Measurements from ENCODE around the gene CHD6.

CHD6 gene

DNA sequence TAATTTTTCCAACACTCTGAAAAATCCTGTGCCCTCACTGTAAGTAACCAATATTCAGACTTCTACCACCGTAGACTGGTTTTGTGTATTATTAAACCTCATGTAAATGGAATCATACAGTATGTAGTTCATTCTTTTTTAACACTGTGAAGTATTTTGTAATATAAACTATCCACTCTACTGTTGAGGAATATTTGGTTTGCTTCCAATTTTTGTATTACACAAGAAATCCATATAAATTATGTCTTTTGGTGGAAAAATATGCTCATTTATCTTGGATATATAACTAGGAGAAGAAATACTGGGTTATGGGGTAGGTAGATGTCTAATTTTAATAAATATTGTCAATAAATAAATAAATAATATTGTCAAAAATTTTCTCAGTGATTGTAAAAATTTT is 116.8 kb downstream of the CHD6 start:
- DNase-seq: no peak

- DNase-seq: no peak
Observed at GRCh38 chr20:41499961-41500725, 118.0 kb downstream of the CHD6 start.

DNA sequence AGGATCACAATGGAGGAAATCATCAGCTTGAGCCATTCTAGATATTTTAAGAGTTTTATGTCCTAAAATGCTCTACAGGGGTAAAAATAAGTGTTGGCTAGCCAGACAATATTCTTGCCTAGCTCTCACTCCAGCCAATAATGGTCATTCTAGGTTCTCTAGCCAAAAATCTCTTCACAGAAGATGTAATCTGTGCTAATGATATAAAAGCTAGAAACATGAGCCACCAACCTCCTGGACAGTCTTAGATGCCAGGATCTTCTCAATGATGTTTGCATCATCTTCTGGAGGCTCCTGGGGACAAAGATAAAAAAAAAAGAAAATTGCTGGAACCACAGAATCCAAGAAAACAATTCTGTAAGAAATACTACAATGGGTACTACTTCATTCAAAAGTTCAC is 119.1 kb downstream of the CHD6 start:
- DNase-seq: no peak

- no peak for DNase-seq
Observed at GRCh38 chr20:41497186-41497895, 120.8 kb downstream of the CHD6 start.

GRCh38 chr20:41494451-41494850 is 123.7 kb downstream of the CHD6 start:
- DNase-seq: no peak

DNA sequence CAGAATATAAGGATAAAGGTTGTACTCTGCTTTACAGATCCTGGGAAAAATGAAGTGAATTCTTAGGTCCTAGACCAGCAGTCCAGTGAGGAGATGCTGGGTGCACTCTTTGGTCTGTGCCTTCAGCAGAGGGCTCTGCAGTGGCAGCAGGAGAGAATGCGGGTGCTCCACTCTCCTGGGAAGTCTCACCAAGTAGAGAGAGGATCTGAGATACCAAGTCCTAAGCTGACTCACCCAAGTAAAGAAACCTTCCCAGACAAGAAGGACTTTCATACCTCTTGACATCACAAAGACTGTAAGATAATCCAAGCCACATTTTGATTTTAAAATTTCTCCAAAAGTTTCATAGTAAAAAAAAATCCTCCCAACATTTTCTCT is 134.6 kb downstream of the CHD6 start:
- no peak for DNase-seq

- no peak for DNase-seq
Observed at GRCh38 chr20:41482647-41483552, 135.3 kb downstream of the CHD6 start.

- DNase-seq: no peak
Observed at GRCh38 chr20:41480054-41480770, 138.0 kb downstream of the CHD6 start.

GRCh38 chr20:41479113-41479512 is 139.1 kb downstream of the CHD6 start:
- DNase-seq: no peak

DNA sequence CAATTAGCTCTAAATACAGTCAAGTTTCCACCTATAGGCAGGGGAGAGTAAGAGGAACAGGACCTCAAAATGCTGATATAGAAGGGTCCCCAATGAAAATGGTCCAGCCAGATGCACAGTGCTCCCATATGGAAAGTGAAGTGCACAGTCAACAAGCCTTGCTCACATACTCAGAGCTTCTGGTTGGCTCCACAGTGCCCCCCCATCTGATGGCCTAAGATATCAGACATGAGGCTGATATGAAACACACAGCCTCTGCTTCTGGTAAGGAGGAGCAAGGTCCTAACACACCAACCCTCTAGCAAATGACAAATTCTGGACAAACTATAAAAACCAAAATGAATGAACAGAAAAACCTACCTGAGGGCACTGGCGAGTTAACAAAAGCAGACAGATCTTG is 140.2 kb downstream of the CHD6 start:
- DNase-seq: no peak

DNA sequence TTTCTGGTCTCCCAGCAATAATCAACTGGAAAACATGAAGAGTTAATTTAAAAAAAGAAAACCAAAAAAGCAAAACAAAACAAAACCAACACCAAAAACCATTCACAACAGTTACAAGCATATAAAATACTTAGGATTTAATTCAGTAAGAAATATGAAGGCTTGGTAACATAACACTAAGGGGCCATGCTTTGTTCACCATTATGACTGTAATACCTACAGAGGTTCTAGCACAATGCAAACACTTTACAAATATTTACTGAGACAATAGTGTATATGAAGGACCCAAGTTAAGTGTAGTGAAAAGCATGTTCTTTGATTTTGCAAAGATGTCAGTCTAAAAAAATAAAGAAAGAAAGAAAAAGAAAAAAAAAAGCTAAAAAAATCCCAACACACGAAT is 141.7 kb downstream of the CHD6 start:
- DNase-seq: no peak

GRCh38 chr20:41476013-41476441 is 142.2 kb downstream of the CHD6 start:
- no peak for DNase-seq

- DNase-seq: no peak
Observed at GRCh38 chr20:41475503-41475902, 142.7 kb downstream of the CHD6 start.

- no peak for DNase-seq
Observed at GRCh38 chr20:41470362-41471095, 147.6 kb downstream of the CHD6 start.

DNA sequence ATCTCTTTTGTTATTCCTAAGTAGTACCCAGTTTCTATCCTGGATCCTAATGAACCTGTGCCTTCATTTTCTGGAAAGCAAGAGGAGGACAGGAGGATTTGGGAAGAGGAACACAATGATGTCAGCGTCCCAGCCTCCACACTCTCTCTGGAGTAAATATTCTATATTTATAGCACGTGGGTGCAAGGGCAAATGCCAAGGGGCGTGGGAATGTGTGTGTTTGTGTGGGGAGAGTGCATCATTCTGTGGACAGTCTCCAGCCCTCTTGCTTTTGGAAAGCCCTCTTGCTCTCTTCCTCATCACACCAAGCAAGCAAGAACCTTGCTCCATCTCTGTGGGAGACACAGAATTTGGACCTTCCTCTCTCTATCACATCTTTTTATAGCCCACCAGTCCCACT is 148.3 kb downstream of the CHD6 start:
- no peak for DNase-seq

- DNase-seq: no peak
Observed at GRCh38 chr20:41468994-41469600, 149.1 kb downstream of the CHD6 start.

GRCh38 chr20:41467690-41468089 is 150.5 kb downstream of the CHD6 start:
- DNase-seq: no peak

GRCh38 chr20:41467220-41467619 is 151.0 kb downstream of the CHD6 start:
- DNase-seq: no peak

GRCh38 chr20:41463567-41463966 is 154.6 kb downstream of the CHD6 start:
- DNase-seq: no peak

DNA sequence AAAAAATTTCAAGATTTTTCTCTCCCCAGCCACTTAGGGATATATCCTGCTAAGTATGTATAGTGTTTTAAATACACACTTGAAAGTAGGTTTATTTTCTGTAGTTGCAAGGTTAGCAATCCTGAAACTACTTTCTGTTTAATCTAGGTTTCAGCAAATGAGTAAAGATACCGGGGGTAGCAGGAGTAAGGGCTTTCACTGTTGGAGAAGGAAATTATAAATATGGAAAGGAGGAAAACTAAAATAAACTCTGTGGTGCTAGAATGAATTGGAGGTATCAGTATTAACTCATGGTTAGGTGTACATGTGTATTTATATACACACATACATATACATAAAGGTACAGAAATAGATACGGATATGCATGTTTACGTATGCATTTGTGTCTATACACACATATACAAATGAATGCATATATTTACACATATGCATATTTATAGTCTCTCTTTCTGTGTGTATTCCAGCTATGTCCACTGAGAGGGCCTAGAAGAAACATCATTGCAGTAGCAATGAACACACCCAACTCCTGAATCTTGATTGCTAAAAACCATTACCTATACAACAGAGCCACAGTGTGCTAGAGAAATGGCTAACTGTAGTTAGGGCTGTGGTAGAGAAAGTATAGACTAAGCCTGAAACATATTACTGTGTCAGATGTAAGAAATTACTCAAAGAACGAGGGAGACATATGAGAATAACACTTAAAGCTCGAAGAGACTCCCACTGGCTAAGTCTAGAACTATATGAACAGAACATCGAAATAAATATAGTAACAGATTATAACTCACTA is 155.6 kb downstream of the CHD6 start:
- DNase-seq: no peak

DNA sequence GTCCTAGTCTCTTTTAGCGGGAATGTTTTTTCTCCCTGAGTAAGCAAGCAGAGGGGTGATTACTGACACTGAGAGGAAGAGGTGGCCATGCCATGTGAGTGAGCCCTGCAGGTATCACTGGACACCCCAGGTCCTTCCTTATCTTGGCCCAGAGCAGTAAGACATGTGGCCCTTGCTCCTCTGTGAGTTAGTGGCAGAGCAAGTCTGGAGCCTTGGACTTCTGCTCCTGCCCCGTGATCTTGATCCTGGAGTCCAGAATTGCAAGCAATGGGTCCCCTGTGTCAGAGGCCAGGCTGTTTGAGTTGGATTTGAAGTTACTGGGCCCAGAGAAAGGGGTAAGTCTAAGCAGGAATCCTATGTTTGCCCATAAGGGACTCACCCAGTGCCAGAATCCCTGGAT is 159.4 kb downstream of the CHD6 start:
- no peak for DNase-seq
